K562 (cell line): ENCODE data around the gene BIRC3. TPM values are rescaled to one million over a fixed set of nuclear protein-coding genes. Genes with fewer than 3 reads are reported as not detected.

ENCODE experiments used
- ATAC-seq: fragments of 200-7000 bp; cut with Tn5 transposase; 3 replicates; pipeline ENCODE4 v1.9.1; 2020; ENCODE audit warnings: moderate library complexity
- BruUV-seq: library from RNA; stranded (reverse); fragments of 400-500 nt; replicated peaks from 2 replicates; lab custom pipeline; 2021; lab: Mats Ljungman, UMichigan
- CTCF ChIA-PET: fragments of 300-600 bp; formaldehyde crosslinking; extraction: SDS; loops from one replicate; lab custom pipeline; 2021; ENCODE audit warnings: low intra/inter-chr PET ratio; lab: Yijun Ruan, JAX
- POLR2A ChIA-PET: fragments of 300-600, 350-650 bp; sonication (Branson Sonifier 250); formaldehyde crosslinking; extraction: SDS; loops from one replicate; lab custom pipeline; 2021; ENCODE audit warnings: antibody characterized with exemption, inconsistent platforms; lab: Yijun Ruan, JAX
- DNase-seq, 4 experiments: peaks; one replicate each; pipeline versions ENCODE4 v3.0.0 to v3.0.0-alpha.2; 2011 to 2018; ENCODE audit warnings: low spot score in 3 of 4, mixed read lengths in 3 of 4; ENCODE audit errors: extremely low read depth in 1 of 4
- FAIRE-seq: peaks from 2 replicates; lab custom pipeline; 2011; peaks lifted over from hg19 to GRCh38; lab: Jason Lieb, UNC
- H2AFZ ChIP-seq: 2 replicates; pipeline ENCODE4 v1.6.0; 2011; ENCODE audit warnings: low read depth, low read length, control low read depth, inconsistent platforms
- H3K27ac ChIP-seq: fragments of 200-600 bp; 3 replicates; pipeline ENCODE4 v1.8.0; 2011; ENCODE audit warnings: low read depth, mild to moderate bottlenecking, control low read depth, inconsistent platforms, low read length, moderate library complexity, mixed read lengths; ENCODE audit errors: extremely low read depth
- H3K27me3 ChIP-seq, 2 experiments: fragments of 300-600 bp in 1 of 2; 2 replicates in 1 of 2; 3 replicates in 1 of 2; pipeline versions ENCODE4 v1.6.0 to v1.8.0; 2011; ENCODE audit warnings: inconsistent platforms in 2 of 2, low read length in 2 of 2, mild to moderate bottlenecking in 1 of 2, mixed read lengths in 1 of 2, moderate library complexity in 1 of 2; ENCODE audit not compliant: control insufficient read depth in 2 of 2, insufficient read depth in 2 of 2
- H3K36me3 ChIP-seq: fragments of 300-600 bp; 3 replicates; pipeline ENCODE4 v1.8.0; 2011; ENCODE audit warnings: mild to moderate bottlenecking, low read length, inconsistent platforms; ENCODE audit not compliant: control insufficient read depth, insufficient read depth
- H3K4me1 ChIP-seq, 2 experiments: fragments of 200-600 bp in 1 of 2; replicated peaks in 1 of 2; 2 replicates in 1 of 2; 3 replicates in 1 of 2; pipeline versions ENCODE4 v1.5.1 to v1.8.0; 2011; ENCODE audit warnings: inconsistent platforms in 2 of 2, low read length in 2 of 2, mild to moderate bottlenecking in 1 of 2, mixed read lengths in 1 of 2, moderate library complexity in 1 of 2; ENCODE audit not compliant: control insufficient read depth in 2 of 2, insufficient read depth in 2 of 2
- H3K4me2 ChIP-seq: 2 replicates; pipeline ENCODE4 v1.6.1; 2011; ENCODE audit warnings: low read length, control low read depth, inconsistent platforms, mixed read lengths; ENCODE audit not compliant: insufficient read depth
- H3K4me3 ChIP-seq: fragments of 200-600 bp; sonication (generic), shearing (Covaris generic); 2 replicates; pipeline ENCODE4 v1.5.1; 2016; ENCODE audit warnings: control low read depth, inconsistent platforms
- H3K79me2 ChIP-seq: fragments of 200-600 bp; 3 replicates; pipeline ENCODE4 v1.8.0; 2011; ENCODE audit warnings: low read length, inconsistent platforms; ENCODE audit not compliant: control insufficient read depth, insufficient read depth
- H3K9ac ChIP-seq, 2 experiments: 2 replicates each; pipeline versions ENCODE4 v1.6.0 to v1.6.1; 2011; ENCODE audit warnings: low read depth in 2 of 2, low read length in 2 of 2, control low read depth in 1 of 2, inconsistent platforms in 1 of 2, mild to moderate bottlenecking in 1 of 2, mixed read lengths in 1 of 2; ENCODE audit not compliant: insufficient read depth in 1 of 2
- H3K9me1 ChIP-seq: one replicate; pipeline ENCODE4 v1.6.0; 2011; ENCODE audit warnings: inconsistent platforms, mild to moderate bottlenecking, low read length, moderate library complexity; ENCODE audit not compliant: control insufficient read depth, insufficient read depth
- H3K9me3 ChIP-seq: replicated peaks from 2 replicates; pipeline ENCODE4 v1.5.1; 2011; ENCODE audit warnings: low read depth, low read length, inconsistent platforms; ENCODE audit not compliant: control insufficient read depth, insufficient read depth
- H4K20me1 ChIP-seq: replicated peaks from 2 replicates; pipeline ENCODE4 v1.6.1; 2011; ENCODE audit warnings: low read length, inconsistent platforms, mixed read lengths; ENCODE audit not compliant: control insufficient read depth, insufficient read depth
- CHD4 ChIP-seq: fragments of 200-600 bp; sonication (generic); IDR thresholded peaks from 3 replicates; pipeline ENCODE4 v1.6.1; 2012; ENCODE audit warnings: low read depth, mild to moderate bottlenecking, mixed read lengths, low read length, inconsistent platforms; ENCODE audit not compliant: insufficient read depth, insufficient replicate concordance, poor library complexity, severe bottlenecking
- MAFG ChIP-seq: fragments of 450-650 bp; conservative IDR thresholded peaks from 2 replicates; pipeline ENCODE4 v1.6.1; 2016; ENCODE audit warnings: missing genetic modification characterization, missing compliant biosample characterization
- SMARCA4 ChIP-seq: fragments of 450-650 bp; IDR thresholded peaks from 2 replicates; pipeline ENCODE4 v1.6.1; 2016
- SMARCB1 ChIP-seq: IDR thresholded peaks from 2 replicates; pipeline ENCODE4 v1.6.1; 2011; ENCODE audit warnings: improper control_type of control experiment, low read depth; ENCODE audit not compliant: insufficient read length
- TBL1XR1 ChIP-seq, 2 experiments: IDR thresholded peaks; 2 replicates each; pipeline ENCODE4 v1.6.1; 2012; ENCODE audit warnings: improper control_type of control experiment in 2 of 2, low read length in 2 of 2, mild to moderate bottlenecking in 1 of 2
- TFAM ChIP-seq: fragments of 250-450 bp; sonication (Bioruptor Pico); conservative IDR thresholded peaks from 2 replicates; pipeline ENCODE4 v1.5.0; 2021; ENCODE audit warnings: mild to moderate bottlenecking, moderate library complexity
- ZNF384 ChIP-seq: IDR thresholded peaks from 2 replicates; pipeline ENCODE4 v1.6.1; 2012; ENCODE audit warnings: low read depth, low read length, improper control_type of control experiment
- WGBS: fragments of 100-300 bp; shearing (Covaris generic); methylation state at CpG from one replicate; pipeline ENCODE4 v1.1.6; 2016; ENCODE audit warnings: low coverage, mixed read lengths; ENCODE audit not compliant: insufficient coverage; ENCODE audit errors: missing lambda C conversion rate; 5-methylcytosine and 5-hydroxymethylcytosine counted together
- in situ Hi-C: fragments of 300-500 bp; cut with MboI; formaldehyde crosslinking; loops from 4 replicates; pipeline ENCODE4 v1.15.0; 2018; ENCODE audit warnings: inconsistent platforms, mixed read lengths
- intact Hi-C: fragments of 100-400 bp; cut with micrococcal nuclease; formaldehyde crosslinking; loops from 2 replicates; pipeline ENCODE4 v1.14.2; 2022
- polyA plus RNA-seq, 8 experiments: library from polyadenylated mRNA; depleted of rRNA in 4 of 8; stranded (reverse) in 5 of 8; unstranded in 3 of 8; fragments of >200 nt; fragmentation: Nextera tagmentation in 2 of 8; fragmentation: Illumina TruSeq in 1 of 8; extraction: Ambion mirVana in 2 of 8; extraction: Trizol in 1 of 8; gene quantifications; 2 replicates each; pipeline versions ENCODE4 v1.2.1 to v1.2.3, GENCODE V29; 2011 to 2014; ENCODE audit warnings: inconsistent platforms in 1 of 8, missing spikeins in 1 of 8
- total RNA-seq, 7 experiments: library from RNA; depleted of rRNA in 6 of 7; stranded (reverse); fragments of >200 nt in 6 of 7; fragmentation: Illumina TruSeq in 2 of 7; extraction: Trizol in 2 of 7; gene quantifications; 2 replicates each; pipeline versions ENCODE4 v1.2.1 to v1.2.3, GENCODE V29; 2011 to 2021; ENCODE audit warnings: low replicate concordance in 1 of 7
- TF ChIP-seq, protein P1 (sequence below): fragments of 150-350 bp; conservative IDR thresholded peaks from 2 replicates; pipeline ENCODE4 v1.6.1; 2014; ENCODE audit warnings: low read length
- TF ChIP-seq, protein P2 (sequence below): fragments of 450-650 bp; IDR thresholded peaks from 2 replicates; pipeline ENCODE4 v1.6.1; 2017; ENCODE audit warnings: antibody characterized with exemption, mild to moderate bottlenecking

Gene BIRC3
- total and polyA plus RNA-seq, 9 of the 15 experiments (the other 6 are each of a cell fraction or from before 2014, with no cell fraction given): 0.08 to 0.42 (median 0.18) TPM

DNA sequence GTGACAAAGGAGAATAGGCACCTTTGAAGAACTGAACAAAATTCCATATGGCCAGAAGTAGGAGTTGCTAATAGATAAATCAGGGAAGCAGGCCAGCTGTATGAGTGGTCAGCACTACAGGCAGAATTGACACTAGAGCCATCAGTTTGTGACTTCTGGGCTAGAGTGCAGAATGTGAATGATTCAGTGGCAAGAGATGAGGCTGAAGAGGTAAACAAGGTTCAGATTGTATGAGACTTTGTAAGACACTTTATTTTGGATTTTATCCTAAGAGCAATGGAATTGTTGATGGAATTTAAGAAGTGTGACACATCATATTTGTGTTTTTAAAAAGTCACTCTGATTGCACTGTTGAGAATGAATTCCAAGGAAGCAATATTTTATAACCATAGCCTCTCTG lies 12.9 kb downstream of the BIRC3 start:
- no peaks in the 10 kb centered on the region for H3K79me2 ChIP-seq
- no peaks in the 10 kb centered on the region for H4K20me1 ChIP-seq
- no peak for DNase-seq
- H3K36me3 ChIP-seq: no peaks in the 10 kb centered on the region
- POLR2A ChIA-PET: no interaction called here
- H3K27me3 ChIP-seq: no peaks in the 10 kb centered on the region
- no peak overlapping the region for H3K9ac ChIP-seq
- ATAC-seq: no peak
- H3K4me2 ChIP-seq: no peak overlapping the region
- in situ Hi-C loops: no loop called here
- intact Hi-C loops: no loop called here
- no peaks in the 10 kb centered on the region for H3K4me1 ChIP-seq
- H2AFZ ChIP-seq: no peak overlapping the region
- CTCF ChIA-PET: no interaction called here
- BruUV-seq: no TSS peak
- H3K27ac ChIP-seq: no peak overlapping the region
- no peaks in the 10 kb centered on the region for H3K9me3 ChIP-seq
- no peak for FAIRE-seq
- H3K4me3 ChIP-seq: no peak overlapping the region
- no peaks in the 10 kb centered on the region for H3K9me1 ChIP-seq
- TF ChIP-seq TBL1XR1 (IDR thresholded peaks at IDR 0.05; ENCODE audit: low read length in 2 of 2) (no peak), CHD4 (no peak), MAFG (tag) (no peak), SMARCB1 (no peak)

GRCh38 chr11:102331341-102331740 lies 14.1 kb downstream of the BIRC3 start:
- H3K27ac ChIP-seq: no peak overlapping the region
- no peaks in the 10 kb centered on the region for H3K9me3 ChIP-seq
- H3K4me2 ChIP-seq: no peak overlapping the region
- in situ Hi-C loops: no loop called here
- no peaks in the 10 kb centered on the region for H3K27me3 ChIP-seq
- no peak overlapping the region for H3K9ac ChIP-seq
- H2AFZ ChIP-seq: no peak overlapping the region
- ATAC-seq (no peak), FAIRE-seq (no peak), DNase-seq (no peak)
- H3K9me1 ChIP-seq: no peaks in the 10 kb centered on the region
- H3K4me3 ChIP-seq: no peak overlapping the region
- CTCF ChIA-PET: no interaction called here
- H3K36me3 ChIP-seq: no peaks in the 10 kb centered on the region
- H3K4me1 ChIP-seq: no peaks in the 10 kb centered on the region
- POLR2A ChIA-PET: interaction anchor here (0.6 kb wide), 2 partner anchors 11 to 37 kb away, joined by 3 to 4 read pairs; no protein-coding TSS in a partner anchor
- intact Hi-C loops: no loop called here
- 10% methylated on average over 2 of the region's 2 CpGs for WGBS
- H3K79me2 ChIP-seq: no peaks in the 10 kb centered on the region
- H4K20me1 ChIP-seq: no peaks in the 10 kb centered on the region
- no TSS peak for BruUV-seq
- TF ChIP-seq ZNF384 (no peak), SMARCA4 (no peak), TFAM (CRISPR knock-in tag) (no peak)
- TF ChIP-seq, protein P1, sequence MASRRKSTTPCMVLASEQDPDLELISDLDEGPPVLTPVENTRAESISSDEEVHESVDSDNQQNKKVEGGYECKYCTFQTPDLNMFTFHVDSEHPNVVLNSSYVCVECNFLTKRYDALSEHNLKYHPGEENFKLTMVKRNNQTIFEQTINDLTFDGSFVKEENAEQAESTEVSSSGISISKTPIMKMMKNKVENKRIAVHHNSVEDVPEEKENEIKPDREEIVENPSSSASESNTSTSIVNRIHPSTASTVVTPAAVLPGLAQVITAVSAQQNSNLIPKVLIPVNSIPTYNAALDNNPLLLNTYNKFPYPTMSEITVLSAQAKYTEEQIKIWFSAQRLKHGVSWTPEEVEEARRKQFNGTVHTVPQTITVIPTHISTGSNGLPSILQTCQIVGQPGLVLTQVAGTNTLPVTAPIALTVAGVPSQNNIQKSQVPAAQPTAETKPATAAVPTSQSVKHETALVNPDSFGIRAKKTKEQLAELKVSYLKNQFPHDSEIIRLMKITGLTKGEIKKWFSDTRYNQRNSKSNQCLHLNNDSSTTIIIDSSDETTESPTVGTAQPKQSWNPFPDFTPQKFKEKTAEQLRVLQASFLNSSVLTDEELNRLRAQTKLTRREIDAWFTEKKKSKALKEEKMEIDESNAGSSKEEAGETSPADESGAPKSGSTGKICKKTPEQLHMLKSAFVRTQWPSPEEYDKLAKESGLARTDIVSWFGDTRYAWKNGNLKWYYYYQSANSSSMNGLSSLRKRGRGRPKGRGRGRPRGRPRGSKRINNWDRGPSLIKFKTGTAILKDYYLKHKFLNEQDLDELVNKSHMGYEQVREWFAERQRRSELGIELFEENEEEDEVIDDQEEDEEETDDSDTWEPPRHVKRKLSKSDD: no peak
- TF ChIP-seq, protein P2, sequence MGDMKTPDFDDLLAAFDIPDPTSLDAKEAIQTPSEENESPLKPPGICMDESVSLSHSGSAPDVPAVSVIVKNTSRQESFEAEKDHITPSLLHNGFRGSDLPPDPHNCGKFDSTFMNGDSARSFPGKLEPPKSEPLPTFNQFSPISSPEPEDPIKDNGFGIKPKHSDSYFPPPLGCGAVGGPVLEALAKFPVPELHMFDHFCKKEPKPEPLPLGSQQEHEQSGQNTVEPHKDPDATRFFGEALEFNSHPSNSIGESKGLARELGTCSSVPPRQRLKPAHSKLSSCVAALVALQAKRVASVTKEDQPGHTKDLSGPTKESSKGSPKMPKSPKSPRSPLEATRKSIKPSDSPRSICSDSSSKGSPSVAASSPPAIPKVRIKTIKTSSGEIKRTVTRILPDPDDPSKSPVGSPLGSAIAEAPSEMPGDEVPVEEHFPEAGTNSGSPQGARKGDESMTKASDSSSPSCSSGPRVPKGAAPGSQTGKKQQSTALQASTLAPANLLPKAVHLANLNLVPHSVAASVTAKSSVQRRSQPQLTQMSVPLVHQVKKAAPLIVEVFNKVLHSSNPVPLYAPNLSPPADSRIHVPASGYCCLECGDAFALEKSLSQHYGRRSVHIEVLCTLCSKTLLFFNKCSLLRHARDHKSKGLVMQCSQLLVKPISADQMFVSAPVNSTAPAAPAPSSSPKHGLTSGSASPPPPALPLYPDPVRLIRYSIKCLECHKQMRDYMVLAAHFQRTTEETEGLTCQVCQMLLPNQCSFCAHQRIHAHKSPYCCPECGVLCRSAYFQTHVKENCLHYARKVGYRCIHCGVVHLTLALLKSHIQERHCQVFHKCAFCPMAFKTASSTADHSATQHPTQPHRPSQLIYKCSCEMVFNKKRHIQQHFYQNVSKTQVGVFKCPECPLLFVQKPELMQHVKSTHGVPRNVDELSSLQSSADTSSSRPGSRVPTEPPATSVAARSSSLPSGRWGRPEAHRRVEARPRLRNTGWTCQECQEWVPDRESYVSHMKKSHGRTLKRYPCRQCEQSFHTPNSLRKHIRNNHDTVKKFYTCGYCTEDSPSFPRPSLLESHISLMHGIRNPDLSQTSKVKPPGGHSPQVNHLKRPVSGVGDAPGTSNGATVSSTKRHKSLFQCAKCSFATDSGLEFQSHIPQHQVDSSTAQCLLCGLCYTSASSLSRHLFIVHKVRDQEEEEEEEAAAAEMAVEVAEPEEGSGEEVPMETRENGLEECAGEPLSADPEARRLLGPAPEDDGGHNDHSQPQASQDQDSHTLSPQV: no peak
